RWPE1 (cell line): ENCODE results near the gene SLC6A6.

ENCODE experiments used
- CTCF ChIA-PET: fragments of 350-600 bp; sonication (Branson Sonifier 250); formaldehyde crosslinking; extraction: SDS; loops from one replicate; lab custom pipeline; 2021; lab: Yijun Ruan, JAX
- POLR2A ChIA-PET: fragments of 400-600 bp; formaldehyde crosslinking; extraction: SDS; loops from one replicate; lab custom pipeline; 2020; ENCODE audit warnings: antibody characterized with exemption; ENCODE audit not compliant: low non-redundant PET; lab: Yijun Ruan, JAX
- DNase-seq: peaks from one replicate; pipeline ENCODE4 v3.0.0; 2012; ENCODE audit warnings: low spot score
- H3K27ac ChIP-seq: fragments of 450-650 bp; 2 replicates; pipeline ENCODE4 v1.5.1; 2017
- CTCF ChIP-seq: fragments of 450-650 bp; conservative IDR thresholded peaks from 2 replicates; pipeline ENCODE4 v1.5.1; 2017; ENCODE audit warnings: low read depth, mild to moderate bottlenecking

SLC6A6 gene

GRCh38 chr3:14490831-14491230 is 88.4 kb downstream of the SLC6A6 start:
- ChIA-PET POLR2A (no interaction called here), CTCF (no interaction called here)
- DNase-seq, result peak; percentile 41
- no peak for TF ChIP-seq CTCF
- H3K27ac ChIP-seq, result no peak overlapping the region

GRCh38 chr3:14491396-14492190 is 89.2 kb downstream of the SLC6A6 start:
- no peak for TF ChIP-seq CTCF
- ChIA-PET CTCF (no interaction called here), POLR2A (no interaction called here)
- DNase-seq, result no peak
- H3K27ac ChIP-seq, result no peak overlapping the region

GRCh38 chr3:14492948-14493881 is 90.8 kb downstream of the SLC6A6 start:
- POLR2A ChIA-PET, result no interaction called here
- no peak for TF ChIP-seq CTCF
- CTCF ChIA-PET, result no interaction called here
- no peak for DNase-seq
- H3K27ac ChIP-seq, result no peak overlapping the region

- ChIA-PET CTCF (no interaction called here), POLR2A (no interaction called here)
- no peak for DNase-seq
- no peak for TF ChIP-seq CTCF
- H3K27ac ChIP-seq, result no peak overlapping the region
These were observed 92.0 kb downstream of the SLC6A6 start for GRCh38 chr3:14494279-14494972.

GRCh38 chr3:14494973-14495300 is 92.5 kb downstream of the SLC6A6 start:
- POLR2A ChIA-PET, result no interaction called here
- TF ChIP-seq CTCF, result no peak
- no peak for DNase-seq
- no peak overlapping the region for H3K27ac ChIP-seq
- CTCF ChIA-PET, result no interaction called here

GRCh38 chr3:14496351-14496750 is 93.9 kb downstream of the SLC6A6 start:
- CTCF ChIA-PET, result no interaction called here
- no peak for TF ChIP-seq CTCF

More at GRCh38 chr3:14496351-14496750, 93.9 kb downstream of the SLC6A6 start:
- no peak overlapping the region for H3K27ac ChIP-seq
- DNase-seq, result no peak
- POLR2A ChIA-PET, result no interaction called here
